DMS79 (cell line): ENCODE results near the gene SPATA31D1.

ENCODE experiments used
- DNase-seq: peaks from one replicate; lab custom pipeline; 2025; lab: John Stamatoyannopoulos, UW

Gene SPATA31D1

GRCh38 chr9:82022121-82022520 lies 33.5 kb downstream of the SPATA31D1 start:
- no peak for DNase-seq

GRCh38 chr9:82024908-82025307 lies 36.3 kb downstream of the SPATA31D1 start:
- no peak for DNase-seq

GRCh38 chr9:82031538-82032280 lies 43.1 kb downstream of the SPATA31D1 start:
- DNase-seq, result no peak

GRCh38 chr9:82034956-82035731 lies 46.6 kb downstream of the SPATA31D1 start:
- DNase-seq, result no peak

- no peak for DNase-seq
These were observed 47.5 kb downstream of the SPATA31D1 start for GRCh38 chr9:82036086-82036485.

- no peak for DNase-seq
These were observed 48.6 kb downstream of the SPATA31D1 start for GRCh38 chr9:82037126-82037525.

GRCh38 chr9:82038897-82039296 lies 50.3 kb downstream of the SPATA31D1 start:
- DNase-seq, result no peak
